HepG2 (cell line): Measurements from ENCODE around the gene GALR3. TPM values are rescaled to one million over a fixed set of nuclear protein-coding genes. Genes with fewer than 3 reads are reported as not detected.

Experiments
- ATAC-seq: fragments of 200-7000 bp; cut with Tn5 transposase; 3 replicates; pipeline ENCODE4 v1.9.1; 2020; ENCODE audit warnings: mild to moderate bottlenecking, moderate library complexity
- BruUV-seq: library from RNA; stranded (reverse); fragments of 400-500 nt; replicated peaks from 2 replicates; lab custom pipeline; 2021; lab: Mats Ljungman, UMichigan
- CTCF ChIA-PET: fragments of 300-600 bp; formaldehyde crosslinking; extraction: SDS; loops from one replicate; lab custom pipeline; 2021; ENCODE audit warnings: low total read pairs, inconsistent platforms, low intra/inter-chr PET ratio; lab: Yijun Ruan, JAX
- POLR2A ChIA-PET: fragments of 350-600 bp; sonication (Branson Sonifier 250); formaldehyde crosslinking; loops from one replicate; lab custom pipeline; 2020; ENCODE audit warnings: antibody characterized with exemption, inconsistent platforms; lab: Yijun Ruan, JAX
- DNase-seq: peaks from one replicate; pipeline ENCODE4 v3.0.0-alpha.2; 2015; ENCODE audit warnings: low spot score
- FAIRE-seq: peaks from 3 replicates; lab custom pipeline; 2011; peaks lifted over from hg19 to GRCh38; lab: Jason Lieb, UNC
- H2AFZ ChIP-seq: one replicate; pipeline ENCODE4 v1.6.1; 2011; ENCODE audit warnings: low read length, inconsistent platforms
- H3K27ac ChIP-seq: fragments of 300-600 bp; 3 replicates; pipeline ENCODE4 v1.8.0; 2011; ENCODE audit warnings: mixed run types, mild to moderate bottlenecking, mixed read lengths, low read length, inconsistent platforms; ENCODE audit not compliant: insufficient read depth; ENCODE audit errors: extremely low read length
- H3K27me3 ChIP-seq, 2 experiments: fragments of 200-600 bp in 1 of 2; 2 replicates in 1 of 2; 3 replicates in 1 of 2; pipeline versions ENCODE4 v1.6.0 to v1.8.0; 2011; ENCODE audit warnings: low read length in 2 of 2, mild to moderate bottlenecking in 2 of 2, moderate library complexity in 2 of 2, inconsistent platforms in 1 of 2; ENCODE audit not compliant: insufficient read depth in 2 of 2, control insufficient read depth in 1 of 2
- H3K36me3 ChIP-seq, 2 experiments: fragments of 200-600 bp in 1 of 2; replicated peaks in 1 of 2; 2 replicates in 1 of 2; 3 replicates in 1 of 2; pipeline versions ENCODE4 v1.5.1 to v1.8.0; 2011; ENCODE audit warnings: low read length in 2 of 2, inconsistent platforms in 1 of 2; ENCODE audit not compliant: insufficient read depth in 2 of 2, control insufficient read depth in 1 of 2
- H3K4me1 ChIP-seq: 2 replicates; pipeline ENCODE4 v1.5.1; 2012; ENCODE audit warnings: low read length, inconsistent platforms; ENCODE audit not compliant: insufficient read depth
- H3K4me2 ChIP-seq: 2 replicates; pipeline ENCODE4 v1.6.0; 2011; ENCODE audit warnings: low read depth, low read length, inconsistent platforms
- H3K4me3 ChIP-seq, 3 experiments: fragments of 200-600 bp in 1 of 3; sonication (generic), shearing (Covaris generic) in 1 of 3; replicated peaks in 1 of 3; 2 replicates each; pipeline ENCODE4 v1.5.1; 2011 to 2016; ENCODE audit warnings: low read length in 3 of 3, inconsistent platforms in 2 of 3, low read depth in 2 of 3, mild to moderate bottlenecking in 2 of 3, control low read depth in 1 of 3, mixed read lengths in 1 of 3; ENCODE audit not compliant: insufficient read depth in 1 of 3
- H3K79me2 ChIP-seq: one replicate; pipeline ENCODE4 v1.6.1; 2011; ENCODE audit warnings: low read length, inconsistent platforms; ENCODE audit not compliant: insufficient read depth
- H3K9ac ChIP-seq: 2 replicates; pipeline ENCODE4 v1.6.0; 2011; ENCODE audit warnings: mild to moderate bottlenecking, low read depth, low read length, inconsistent platforms; ENCODE audit not compliant: insufficient read depth
- H3K9me3 ChIP-seq: 2 replicates; pipeline ENCODE4 v1.5.1; 2012; ENCODE audit warnings: mild to moderate bottlenecking, low read length
- H4K20me1 ChIP-seq: 2 replicates; pipeline ENCODE4 v1.6.0; 2011; ENCODE audit warnings: inconsistent platforms, mild to moderate bottlenecking, low read length, moderate library complexity; ENCODE audit not compliant: insufficient read depth
- AGO2 ChIP-seq: fragments of 200-400 bp; formaldehyde crosslinking; optimal IDR thresholded peaks from 2 replicates; pipeline ENCODE3; 2017; ENCODE audit warnings: mild to moderate bottlenecking, low read depth, low read length, moderate library complexity
- NAIF1 ChIP-seq: sonication (generic); formaldehyde crosslinking; IDR thresholded peaks from 2 replicates; pipeline ENCODE4 v1.5.0; 2020; ENCODE audit warnings: mild to moderate bottlenecking, missing genetic modification reagents, borderline replicate concordance
- NCOA5 ChIP-seq: sonication (generic); formaldehyde crosslinking; IDR thresholded peaks from 2 replicates; pipeline ENCODE4 v1.4.0; 2020; ENCODE audit warnings: missing genetic modification reagents
- NR2F1 ChIP-seq, 2 experiments: fragments of 450-650 bp in 1 of 2; formaldehyde crosslinking in 1 of 2; IDR thresholded peaks; 2 replicates each; pipeline versions ENCODE4 v1.5.0 to v1.6.1; 2016 to 2020; ENCODE audit warnings: mild to moderate bottlenecking in 1 of 2, missing compliant biosample characterization in 1 of 2, missing genetic modification reagents in 1 of 2, moderate library complexity in 1 of 2
- NR2F2 ChIP-seq: IDR thresholded peaks from 2 replicates; pipeline ENCODE4 v1.6.1; 2012; ENCODE audit warnings: low read depth, inconsistent platforms, borderline replicate concordance
- RBFOX2 ChIP-seq: fragments of 200-400 bp; formaldehyde crosslinking; IDR thresholded peaks from 2 replicates; pipeline ENCODE4 v1.6.1; 2017; ENCODE audit warnings: low read depth, mild to moderate bottlenecking, low read length
- WGBS: methylation state at CpG from one replicate; pipeline ENCODE4 v1.1.6; 2017; ENCODE audit warnings: low lambda C conversion rate; 5-methylcytosine and 5-hydroxymethylcytosine counted together
- in situ Hi-C: cut with HindIII; loops from 2 replicates; pipeline ENCODE4 v1.10.0; 2017; ENCODE audit warnings: low pct_unique_long_range_greater_than_20kb; ENCODE audit not compliant: extremely low pct_ligation_motif_present
- intact Hi-C: fragments of 100-400 bp; cut with micrococcal nuclease; formaldehyde crosslinking; loops from one replicate; pipeline ENCODE4 v1.10.0; 2022; ENCODE audit not compliant: unreplicated experiment
- polyA plus RNA-seq, 8 experiments: library from polyadenylated mRNA; depleted of rRNA in 3 of 8; stranded (reverse) in 7 of 8; unstranded in 1 of 8; fragments of >200 nt; fragmentation: Illumina TruSeq in 4 of 8; extraction: Trizol in 4 of 8; gene quantifications; 2 replicates each; pipeline versions ENCODE4 v1.2.1 to v1.2.3, GENCODE V29; 2011 to 2016; ENCODE audit warnings: low read depth in 4 of 8, missing spikeins in 1 of 8, mixed read lengths in 1 of 8; ENCODE audit not compliant: insufficient read depth in 1 of 8
- total RNA-seq, 5 experiments: library from RNA; depleted of rRNA; stranded (reverse); fragments of >200 nt; fragmentation: Illumina TruSeq; extraction: Trizol; gene quantifications; 2 replicates each; pipeline ENCODE4 v1.2.3, GENCODE V29; 2016; ENCODE audit warnings: low read depth in 1 of 5

Gene GALR3
- total and polyA plus RNA-seq, 2 of the 13 experiments (the other 11 are each of a cell fraction or from before 2014, with no cell fraction given), result 0.13 TPM; not detected in 1

DNA sequence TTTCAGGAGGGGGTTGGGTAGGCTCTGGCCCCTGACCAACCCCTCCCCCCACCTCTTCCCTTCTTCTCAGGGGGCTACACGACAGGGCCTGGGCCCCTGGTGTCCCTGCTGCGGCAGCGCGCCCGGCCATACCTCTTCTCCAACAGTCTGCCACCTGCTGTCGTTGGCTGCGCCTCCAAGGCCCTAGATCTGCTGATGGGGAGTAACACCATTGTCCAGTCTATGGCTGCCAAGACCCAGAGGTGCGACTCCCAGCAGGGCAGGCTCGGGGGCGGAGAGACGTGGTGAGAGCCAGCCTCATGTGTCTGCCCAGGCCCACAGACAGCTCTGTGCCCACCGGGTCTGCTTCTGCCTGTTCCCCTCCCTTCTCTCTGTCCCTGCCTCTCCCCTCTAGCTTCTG lies 7.6 kb upstream of the GALR3 start:
- ATAC-seq (no peak), FAIRE-seq (no peak), DNase-seq (no peak)
- Histone ChIP-seq H3K4me3 (no peak overlapping the region), H4K20me1 (no peaks in the 10 kb centered on the region), H3K9ac (no peak overlapping the region), H3K36me3 (peaks cover 8 to 18% of the 10 kb centered on the region in 2 experiments; a peak in 4 of 5 replicates), H3K79me2 (no peaks in the 10 kb centered on the region), H3K4me2 (no peak overlapping the region), H2AFZ (no peak overlapping the region), H3K9me3 (no peaks in the 10 kb centered on the region), H3K27me3 (no peaks in the 10 kb centered on the region), H3K4me1 (peaks cover 28% of the 10 kb centered on the region), H3K27ac (no peak overlapping the region)
- in situ Hi-C loops, result loop anchor here (5.0 to 10.0 kb wide), 2 partner anchors 47 to 119 kb away; no protein-coding TSS in a partner anchor
- ChIA-PET POLR2A (interaction anchor here (0.8 to 5.5 kb wide), 5 partner anchors 7 to 48 kb away, joined by 3 to 67 read pairs (median 4); partner anchors contain the start of genes ANKRD54 and GCAT), CTCF (no interaction called here)
- no peak for TF ChIP-seq NCOA5 (CRISPR knock-in tag)
- TF ChIP-seq RBFOX2, result peak; percentile 39; the same call in 1 of the 2 replicates
- no peak for TF ChIP-seq NAIF1 (CRISPR knock-in tag)
- TF ChIP-seq NR2F2, result no peak
- intact Hi-C loops, result no loop called here
- WGBS, result 97% methylated on average over 8 of the region's 12 CpGs
- no TSS peak for BruUV-seq

DNA sequence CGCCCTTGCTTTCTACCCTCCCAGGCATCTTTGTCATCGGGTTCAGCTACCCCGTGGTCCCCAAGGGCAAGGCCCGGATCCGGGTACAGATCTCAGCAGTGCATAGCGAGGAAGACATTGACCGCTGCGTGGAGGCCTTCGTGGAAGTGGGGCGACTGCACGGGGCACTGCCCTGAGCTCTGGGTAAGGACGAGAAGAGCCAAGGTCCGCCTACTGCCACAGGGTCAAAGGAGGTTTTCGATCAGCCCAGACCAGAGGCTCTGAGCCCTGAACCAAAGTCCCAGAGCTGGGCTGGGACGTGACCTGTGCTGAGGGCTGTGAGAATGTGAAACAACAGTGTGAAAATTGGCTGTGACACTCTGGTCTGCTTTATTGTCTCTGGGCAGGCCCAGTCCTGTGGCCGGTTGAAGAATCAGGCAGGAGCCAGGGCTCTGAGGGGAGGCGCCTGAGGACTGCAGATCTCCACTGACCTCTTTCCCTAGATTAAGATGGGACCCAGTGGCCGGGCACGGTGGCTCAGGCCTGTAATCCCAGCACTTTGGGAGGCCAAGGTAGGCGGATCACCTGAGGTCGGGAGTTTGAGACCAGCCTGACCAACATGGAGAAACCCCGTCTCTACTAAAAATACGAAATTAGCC lies 6.5 kb upstream of the GALR3 start:
- no peaks in the 10 kb centered on the region for H4K20me1 ChIP-seq
- no peak for TF ChIP-seq NR2F1 (CRISPR knock-in tag; IDR thresholded peaks at IDR 0.05)
- TF ChIP-seq AGO2, result peak; percentile 37
- TF ChIP-seq, all 625 proteins: peak for 1
- intact Hi-C loops (loop anchor here (1.0 kb wide), 2 partner anchors 47 to 149 kb away; no protein-coding TSS in a partner anchor), in situ Hi-C loops (loop anchor here (5.0 to 10.0 kb wide), 2 partner anchors 46 to 118 kb away; no protein-coding TSS in a partner anchor)
- BruUV-seq, result no TSS peak
- no peaks in the 10 kb centered on the region for H3K9me3 ChIP-seq
- H2AFZ ChIP-seq, result no peak overlapping the region
- WGBS, result 94% methylated on average over 23 of the region's 23 CpGs
- no peak for FAIRE-seq
- POLR2A ChIA-PET, result interaction anchor here (0.6 to 5.5 kb wide), 11 partner anchors 8 to 137 kb away, joined by 3 to 67 read pairs (median 8); partner anchors contain the start of genes ANKRD54, C22orf23, GCAT and POLR2F
- H3K79me2 ChIP-seq, result no peaks in the 10 kb centered on the region
- no peak overlapping the region for H3K4me2 ChIP-seq
- no peaks in the 10 kb centered on the region for H3K27me3 ChIP-seq
- ATAC-seq, result no peak
- no peak overlapping the region for H3K4me3 ChIP-seq
- H3K36me3 ChIP-seq, result peaks cover 8 to 18% of the 10 kb centered on the region in 2 experiments; a peak in 4 of 5 replicates
- H3K9ac ChIP-seq, result no peak overlapping the region
- CTCF ChIA-PET, result interaction anchor here (1.8 to 2.6 kb wide), 3 partner anchors 46 to 149 kb away, joined by 4 to 28 read pairs (median 23); no protein-coding TSS in a partner anchor
- no peak for DNase-seq
- peaks cover 38% of the 10 kb centered on the region for H3K4me1 ChIP-seq
- no peak overlapping the region for H3K27ac ChIP-seq
